NCI-H69 (cell line): ENCODE measurements around the gene CDH4.
"Not testable (repeated sequence)": the region's sequence is repeated elsewhere in the genome, so short reads cannot be mapped to it uniquely, and the experiment has no call there.

ENCODE experiments used
- DNase-seq: peaks from one replicate; lab custom pipeline; 2025; lab: John Stamatoyannopoulos, UW

Gene CDH4

GRCh38 chr20:61963885-61964674, 712.0 kb downstream of the CDH4 start:
- no peak for DNase-seq

GRCh38 chr20:61964675-61965605, 712.9 kb downstream of the CDH4 start:
- DNase-seq, result no peak

GRCh38 chr20:61965606-61966491, 713.8 kb downstream of the CDH4 start:
- DNase-seq, result no peak

- no peak for DNase-seq
Observed at GRCh38 chr20:61966492-61967244, 714.6 kb downstream of the CDH4 start.

- DNase-seq, result no peak
Observed at GRCh38 chr20:61967300-61967699, 715.2 kb downstream of the CDH4 start.

- no peak for DNase-seq
Observed at GRCh38 chr20:61968036-61968810, 716.2 kb downstream of the CDH4 start.

GRCh38 chr20:61968932-61969331, 716.9 kb downstream of the CDH4 start:
- no peak for DNase-seq

GRCh38 chr20:61969806-61970205, 717.7 kb downstream of the CDH4 start:
- DNase-seq, result no peak

GRCh38 chr20:61970357-61970756, 718.3 kb downstream of the CDH4 start:
- no peak for DNase-seq

GRCh38 chr20:61971595-61971994, 719.5 kb downstream of the CDH4 start:
- DNase-seq, result not testable (repeated sequence)

GRCh38 chr20:61972636-61973508, 720.8 kb downstream of the CDH4 start:
- no peak for DNase-seq

- no peak for DNase-seq
Observed at GRCh38 chr20:61973515-61974356, 721.7 kb downstream of the CDH4 start.

- peak; percentile 40 for DNase-seq
Observed at GRCh38 chr20:61974357-61974665, 722.2 kb downstream of the CDH4 start.

GRCh38 chr20:61975407-61976129, 723.5 kb downstream of the CDH4 start:
- peak; percentile 72 for DNase-seq

GRCh38 chr20:61976263-61976643, 724.2 kb downstream of the CDH4 start:
- DNase-seq, result peak; percentile 34

- peak; percentile 92 for DNase-seq
Observed at GRCh38 chr20:61976644-61977418, 724.8 kb downstream of the CDH4 start.

GRCh38 chr20:61977419-61977786, 725.3 kb downstream of the CDH4 start:
- DNase-seq, result no peak
